Panc1 (cell line): ENCODE measurements around the gene OTX1.

Source experiments
- CTCF ChIP-seq: fragments of 450-650 bp; IDR thresholded peaks from 2 replicates; pipeline ENCODE4 v1.5.1; 2017; ENCODE audit warnings: mild to moderate bottlenecking
- POLR2AphosphoS5 ChIP-seq: IDR thresholded peaks from 2 replicates; pipeline ENCODE4 v1.6.1; 2012; ENCODE audit warnings: mild to moderate bottlenecking, low read depth, low read length, moderate library complexity

- no peak for TF ChIP-seq CTCF
- TF ChIP-seq POLR2AphosphoS5: no peak
Observed at GRCh38 chr2:63051795-63052333, 1.2 kb downstream of the OTX1 start.
